ENCODE data around the gene R3HDML.

The R3HDML gene

DNA sequence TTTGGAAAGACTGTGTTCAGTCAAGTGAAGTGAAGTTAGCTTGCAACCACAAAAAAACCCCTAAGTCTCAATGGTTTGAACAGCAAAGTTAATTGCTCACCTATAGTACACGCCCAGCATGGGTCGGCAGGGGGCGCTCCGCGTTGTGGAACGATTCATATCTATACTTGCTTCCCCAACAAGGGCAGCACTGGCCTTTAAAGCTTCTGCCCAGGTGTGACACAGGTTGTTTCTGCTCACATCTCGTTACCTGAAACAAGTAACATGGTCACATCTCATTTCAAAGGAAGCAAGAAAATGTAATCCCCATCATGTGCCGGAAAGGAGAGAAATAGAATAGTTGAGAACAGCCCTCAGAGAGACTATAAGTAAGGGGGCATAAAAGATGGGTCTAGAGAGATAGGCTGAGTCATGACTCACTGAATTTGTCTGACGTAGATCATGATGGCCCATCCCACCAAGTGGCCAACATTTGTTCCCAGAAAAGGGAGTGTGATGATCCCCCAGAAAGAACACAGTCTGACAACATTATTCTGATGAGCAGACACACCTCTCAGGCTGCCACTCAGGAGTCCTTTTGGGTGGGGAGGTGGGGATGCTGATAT is 47.7 kb downstream of the R3HDML start:
- TF ChIP-seq, protein P1, sequence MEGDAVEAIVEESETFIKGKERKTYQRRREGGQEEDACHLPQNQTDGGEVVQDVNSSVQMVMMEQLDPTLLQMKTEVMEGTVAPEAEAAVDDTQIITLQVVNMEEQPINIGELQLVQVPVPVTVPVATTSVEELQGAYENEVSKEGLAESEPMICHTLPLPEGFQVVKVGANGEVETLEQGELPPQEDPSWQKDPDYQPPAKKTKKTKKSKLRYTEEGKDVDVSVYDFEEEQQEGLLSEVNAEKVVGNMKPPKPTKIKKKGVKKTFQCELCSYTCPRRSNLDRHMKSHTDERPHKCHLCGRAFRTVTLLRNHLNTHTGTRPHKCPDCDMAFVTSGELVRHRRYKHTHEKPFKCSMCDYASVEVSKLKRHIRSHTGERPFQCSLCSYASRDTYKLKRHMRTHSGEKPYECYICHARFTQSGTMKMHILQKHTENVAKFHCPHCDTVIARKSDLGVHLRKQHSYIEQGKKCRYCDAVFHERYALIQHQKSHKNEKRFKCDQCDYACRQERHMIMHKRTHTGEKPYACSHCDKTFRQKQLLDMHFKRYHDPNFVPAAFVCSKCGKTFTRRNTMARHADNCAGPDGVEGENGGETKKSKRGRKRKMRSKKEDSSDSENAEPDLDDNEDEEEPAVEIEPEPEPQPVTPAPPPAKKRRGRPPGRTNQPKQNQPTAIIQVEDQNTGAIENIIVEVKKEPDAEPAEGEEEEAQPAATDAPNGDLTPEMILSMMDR (conservative IDR thresholded peaks at IDR 0.05; ENCODE audit: low read depth, low read length), result peak; percentile 98
- no peak overlapping the region for H3K4me3 ChIP-seq (ENCODE audit: low read depth, low read length)
- DNase-seq (ENCODE audit: low read depth), result peak; percentile 74

DNA sequence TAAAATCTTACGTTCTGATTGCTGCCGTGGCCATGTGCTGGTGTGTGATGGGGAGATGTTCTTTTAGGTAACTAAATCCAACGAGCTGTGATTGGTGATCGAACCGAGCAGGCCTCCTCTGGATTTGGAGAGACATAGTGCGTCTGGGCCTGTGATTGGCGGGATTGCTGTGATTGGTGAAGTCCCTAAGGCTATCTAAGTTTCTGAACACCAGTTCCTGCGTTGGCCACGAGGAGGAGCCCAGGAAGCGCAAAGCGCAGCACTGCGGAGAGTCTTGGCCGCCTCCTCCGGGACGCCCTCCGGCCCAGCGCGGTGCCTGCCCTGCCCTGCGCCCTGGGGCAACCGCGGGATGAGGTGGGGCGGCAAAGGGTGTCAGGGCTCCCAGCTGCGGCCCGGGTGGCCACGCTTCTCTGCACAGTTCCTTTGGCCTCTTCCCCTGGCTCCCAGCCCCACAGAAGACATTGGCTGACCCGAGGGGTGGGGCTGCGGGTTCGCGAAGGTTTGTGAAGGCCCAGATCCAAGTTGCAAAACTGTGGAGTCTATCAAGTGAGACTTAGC is 51.7 kb downstream of the R3HDML start:
- TF ChIP-seq, protein P1 (conservative IDR thresholded peaks at IDR 0.05; ENCODE audit: low read depth, low read length), result peak; percentile 85
- peak; percentile 83 for DNase-seq (ENCODE audit: low read depth)
- H3K4me3 ChIP-seq (ENCODE audit: low read depth, low read length), result no peak overlapping the region

DNA sequence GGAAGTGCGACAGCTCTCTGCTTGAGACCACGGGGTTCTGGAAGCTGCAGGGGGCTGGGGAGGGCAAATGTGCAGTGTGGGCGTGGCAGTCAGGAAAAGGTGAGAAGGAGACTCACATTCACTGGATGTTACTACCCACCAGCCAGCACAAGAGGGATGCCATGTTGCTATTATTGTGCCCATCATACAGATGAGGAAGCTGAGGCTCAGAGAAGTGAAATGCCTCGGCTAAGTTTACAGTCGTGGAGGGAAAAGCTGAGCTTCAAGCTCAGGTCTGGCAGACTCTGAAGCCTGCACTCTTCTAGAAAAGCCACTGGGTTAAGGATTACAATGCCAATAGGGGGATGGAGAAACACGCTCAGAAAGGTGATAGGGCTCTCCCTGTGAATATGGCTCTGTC is 53.0 kb downstream of the R3HDML start:
- no peak for DNase-seq (ENCODE audit: low read depth)
- no peak overlapping the region for H3K4me3 ChIP-seq (ENCODE audit: low read depth, low read length)
- TF ChIP-seq, protein P1 (conservative IDR thresholded peaks at IDR 0.05; ENCODE audit: low read depth, low read length), result no peak

DNA sequence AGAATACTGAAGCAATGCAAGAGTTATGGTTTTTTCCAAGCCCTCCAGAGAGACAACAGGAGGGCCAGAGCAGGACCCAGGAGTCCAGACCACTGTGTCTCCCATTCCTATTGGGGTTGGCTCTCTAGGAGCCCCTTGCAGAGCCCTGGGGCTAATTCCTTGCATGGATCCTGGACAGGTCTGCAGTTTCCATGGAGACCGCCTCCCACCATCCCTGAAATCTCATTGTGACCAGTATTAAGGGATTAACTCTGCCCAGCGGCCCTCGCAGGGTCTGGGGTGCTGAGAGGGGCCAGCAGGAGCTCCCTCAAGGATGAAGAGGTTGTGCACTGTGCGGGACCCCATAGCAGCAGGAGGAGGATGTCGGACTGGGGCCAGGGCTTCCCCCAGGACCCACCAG is 53.4 kb downstream of the R3HDML start:
- TF ChIP-seq, protein P1 (conservative IDR thresholded peaks at IDR 0.05; ENCODE audit: low read depth, low read length), result no peak
- no peak for DNase-seq (ENCODE audit: low read depth)
- H3K4me3 ChIP-seq (ENCODE audit: low read depth, low read length), result no peak overlapping the region

DNA sequence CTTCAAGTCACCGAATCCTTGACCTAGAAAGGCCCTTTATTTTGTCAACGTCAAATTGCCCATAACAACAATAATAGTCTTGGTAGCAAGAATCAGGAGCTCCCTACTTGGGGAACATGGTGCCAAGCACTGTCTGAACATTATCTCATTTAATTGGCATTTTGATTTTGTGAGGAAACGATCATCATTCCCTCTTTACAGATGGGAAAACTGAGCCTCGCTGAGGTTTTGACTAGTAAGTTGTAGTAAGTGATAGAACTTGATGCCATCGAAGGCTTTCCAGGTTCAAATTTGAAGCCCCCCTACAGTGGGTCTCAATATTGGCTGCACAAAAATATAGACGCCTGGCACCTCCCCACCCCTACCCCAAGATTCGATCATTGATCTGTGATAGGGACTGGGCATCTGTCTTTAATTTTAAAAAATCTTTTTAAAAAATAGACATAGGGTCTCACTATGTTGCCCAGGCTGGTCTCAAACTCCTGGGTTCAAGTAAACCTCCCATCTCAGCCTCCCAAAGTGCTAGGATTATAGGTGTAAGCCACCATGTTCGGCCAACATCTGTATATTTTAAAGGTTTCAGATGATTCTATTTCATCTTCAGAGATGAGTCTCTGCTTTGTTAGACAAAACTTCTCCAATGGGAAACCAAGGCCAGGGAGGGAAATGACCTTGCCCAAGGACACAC is 55.4 kb downstream of the R3HDML start:
- DNase-seq (ENCODE audit: low read depth), result no peak
- TF ChIP-seq, protein P1 (conservative IDR thresholded peaks at IDR 0.05; ENCODE audit: low read depth, low read length), result no peak
- no peak overlapping the region for H3K4me3 ChIP-seq (ENCODE audit: low read depth, low read length)

DNA sequence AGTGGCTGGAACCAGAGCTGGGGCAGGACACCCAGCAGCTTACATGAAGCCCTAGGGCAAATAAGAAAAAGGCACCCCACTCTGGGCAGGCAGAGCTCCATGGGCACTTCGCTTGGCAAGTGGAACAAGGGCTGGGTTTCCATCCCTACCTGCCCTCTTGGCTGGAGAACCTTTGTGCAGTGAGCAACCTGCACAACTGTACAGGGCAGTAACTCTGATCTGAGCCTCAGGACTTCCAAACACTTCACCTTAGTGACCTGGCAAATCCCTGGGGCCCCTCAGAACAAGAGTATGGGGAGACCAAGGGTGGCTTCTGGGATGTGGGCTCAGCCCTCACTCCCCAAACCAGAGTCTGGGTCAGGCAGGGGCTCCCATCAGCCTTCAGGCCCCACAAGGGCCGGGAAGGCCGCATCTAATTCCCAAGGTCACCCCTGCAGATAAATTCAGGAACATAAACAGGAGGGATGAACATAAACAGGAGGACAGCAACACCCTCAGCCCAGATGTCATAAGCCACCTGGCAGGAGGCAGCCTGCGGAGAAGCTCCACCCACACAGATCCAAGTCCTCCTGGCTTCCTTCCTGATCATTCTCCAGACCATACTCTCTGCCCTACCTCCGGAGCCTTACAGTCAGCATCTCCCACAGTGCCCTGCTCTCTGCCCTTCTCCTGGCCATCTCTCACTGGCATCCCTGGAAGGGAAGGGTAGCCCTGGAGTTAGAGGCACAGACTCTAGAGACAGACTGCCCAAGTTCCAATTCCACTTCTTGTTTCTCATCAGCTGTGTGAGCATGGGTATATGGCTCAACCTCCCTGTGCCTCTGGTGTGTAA is 56.1 kb downstream of the R3HDML start:
- TF ChIP-seq, protein P1 (conservative IDR thresholded peaks at IDR 0.05; ENCODE audit: low read depth, low read length), result no peak
- DNase-seq (ENCODE audit: low read depth), result no peak
- H3K4me3 ChIP-seq (ENCODE audit: low read depth, low read length), result no peak overlapping the region

Data from choroid plexus epithelial cell (primary cell).